Measurements from ENCODE around the gene PI4KA.

DNA sequence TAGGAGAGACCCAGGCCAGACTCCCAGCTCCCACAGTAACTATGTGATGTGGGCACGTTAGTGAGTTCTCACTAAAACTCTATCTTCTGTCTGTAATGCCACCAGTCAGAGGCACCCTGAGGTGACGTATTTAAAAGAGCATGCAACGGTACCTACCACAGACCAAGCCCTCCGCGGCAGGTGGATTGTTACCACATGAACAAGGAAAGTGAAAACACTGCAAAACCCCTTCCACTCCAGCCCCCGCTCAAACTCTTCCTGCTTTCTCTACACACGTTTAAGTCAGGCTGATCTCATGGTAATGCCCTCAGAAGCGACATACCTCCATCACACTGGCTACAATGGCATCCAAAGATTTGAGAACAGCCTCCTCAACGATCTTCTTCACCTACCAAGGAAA, 48.0 kb downstream of the PI4KA start:
- TF ChIP-seq, protein P1, sequence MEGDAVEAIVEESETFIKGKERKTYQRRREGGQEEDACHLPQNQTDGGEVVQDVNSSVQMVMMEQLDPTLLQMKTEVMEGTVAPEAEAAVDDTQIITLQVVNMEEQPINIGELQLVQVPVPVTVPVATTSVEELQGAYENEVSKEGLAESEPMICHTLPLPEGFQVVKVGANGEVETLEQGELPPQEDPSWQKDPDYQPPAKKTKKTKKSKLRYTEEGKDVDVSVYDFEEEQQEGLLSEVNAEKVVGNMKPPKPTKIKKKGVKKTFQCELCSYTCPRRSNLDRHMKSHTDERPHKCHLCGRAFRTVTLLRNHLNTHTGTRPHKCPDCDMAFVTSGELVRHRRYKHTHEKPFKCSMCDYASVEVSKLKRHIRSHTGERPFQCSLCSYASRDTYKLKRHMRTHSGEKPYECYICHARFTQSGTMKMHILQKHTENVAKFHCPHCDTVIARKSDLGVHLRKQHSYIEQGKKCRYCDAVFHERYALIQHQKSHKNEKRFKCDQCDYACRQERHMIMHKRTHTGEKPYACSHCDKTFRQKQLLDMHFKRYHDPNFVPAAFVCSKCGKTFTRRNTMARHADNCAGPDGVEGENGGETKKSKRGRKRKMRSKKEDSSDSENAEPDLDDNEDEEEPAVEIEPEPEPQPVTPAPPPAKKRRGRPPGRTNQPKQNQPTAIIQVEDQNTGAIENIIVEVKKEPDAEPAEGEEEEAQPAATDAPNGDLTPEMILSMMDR (conservative IDR thresholded peaks at IDR 0.05; ENCODE audit: low read depth in 2 of 2): no peak
- TF ChIP-seq POLR2AphosphoS5 (IDR thresholded peaks at IDR 0.05; ENCODE audit: low read depth) (no peak), EZH2 (IDR thresholded peaks at IDR 0.05; ENCODE audit: low read depth, unreplicated experiment) (no peak), EZH2phosphoT487 (IDR thresholded peaks at IDR 0.05; ENCODE audit: unreplicated experiment) (no peak), CREB1 (CRISPR knock-in tag; IDR thresholded peaks at IDR 0.05; ENCODE audit: low read depth) (no peak), NANOG (IDR thresholded peaks at IDR 0.05; ENCODE audit: borderline replicate concordance) (no peak), JUNB (IDR thresholded peaks at IDR 0.05; ENCODE audit: unreplicated experiment) (no peak), ZNF114 (CRISPR knock-in tag; IDR thresholded peaks at IDR 0.05) (no peak), ZNF331 (CRISPR knock-in tag; IDR thresholded peaks at IDR 0.05; ENCODE audit: low read depth) (no peak), STAT1 (IDR thresholded peaks at IDR 0.05; ENCODE audit: unreplicated experiment) (no peak)
- TF ChIP-seq, protein P2, sequence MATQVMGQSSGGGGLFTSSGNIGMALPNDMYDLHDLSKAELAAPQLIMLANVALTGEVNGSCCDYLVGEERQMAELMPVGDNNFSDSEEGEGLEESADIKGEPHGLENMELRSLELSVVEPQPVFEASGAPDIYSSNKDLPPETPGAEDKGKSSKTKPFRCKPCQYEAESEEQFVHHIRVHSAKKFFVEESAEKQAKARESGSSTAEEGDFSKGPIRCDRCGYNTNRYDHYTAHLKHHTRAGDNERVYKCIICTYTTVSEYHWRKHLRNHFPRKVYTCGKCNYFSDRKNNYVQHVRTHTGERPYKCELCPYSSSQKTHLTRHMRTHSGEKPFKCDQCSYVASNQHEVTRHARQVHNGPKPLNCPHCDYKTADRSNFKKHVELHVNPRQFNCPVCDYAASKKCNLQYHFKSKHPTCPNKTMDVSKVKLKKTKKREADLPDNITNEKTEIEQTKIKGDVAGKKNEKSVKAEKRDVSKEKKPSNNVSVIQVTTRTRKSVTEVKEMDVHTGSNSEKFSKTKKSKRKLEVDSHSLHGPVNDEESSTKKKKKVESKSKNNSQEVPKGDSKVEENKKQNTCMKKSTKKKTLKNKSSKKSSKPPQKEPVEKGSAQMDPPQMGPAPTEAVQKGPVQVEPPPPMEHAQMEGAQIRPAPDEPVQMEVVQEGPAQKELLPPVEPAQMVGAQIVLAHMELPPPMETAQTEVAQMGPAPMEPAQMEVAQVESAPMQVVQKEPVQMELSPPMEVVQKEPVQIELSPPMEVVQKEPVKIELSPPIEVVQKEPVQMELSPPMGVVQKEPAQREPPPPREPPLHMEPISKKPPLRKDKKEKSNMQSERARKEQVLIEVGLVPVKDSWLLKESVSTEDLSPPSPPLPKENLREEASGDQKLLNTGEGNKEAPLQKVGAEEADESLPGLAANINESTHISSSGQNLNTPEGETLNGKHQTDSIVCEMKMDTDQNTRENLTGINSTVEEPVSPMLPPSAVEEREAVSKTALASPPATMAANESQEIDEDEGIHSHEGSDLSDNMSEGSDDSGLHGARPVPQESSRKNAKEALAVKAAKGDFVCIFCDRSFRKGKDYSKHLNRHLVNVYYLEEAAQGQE (IDR thresholded peaks at IDR 0.05; ENCODE audit: unreplicated experiment): no peak
- TF ChIP-seq, protein P3, sequence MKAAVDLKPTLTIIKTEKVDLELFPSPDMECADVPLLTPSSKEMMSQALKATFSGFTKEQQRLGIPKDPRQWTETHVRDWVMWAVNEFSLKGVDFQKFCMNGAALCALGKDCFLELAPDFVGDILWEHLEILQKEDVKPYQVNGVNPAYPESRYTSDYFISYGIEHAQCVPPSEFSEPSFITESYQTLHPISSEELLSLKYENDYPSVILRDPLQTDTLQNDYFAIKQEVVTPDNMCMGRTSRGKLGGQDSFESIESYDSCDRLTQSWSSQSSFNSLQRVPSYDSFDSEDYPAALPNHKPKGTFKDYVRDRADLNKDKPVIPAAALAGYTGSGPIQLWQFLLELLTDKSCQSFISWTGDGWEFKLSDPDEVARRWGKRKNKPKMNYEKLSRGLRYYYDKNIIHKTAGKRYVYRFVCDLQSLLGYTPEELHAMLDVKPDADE (IDR thresholded peaks at IDR 0.05): no peak
